HL-60/S4 treated with retinoic acid at 250 ng/mL for 4 days and 3 days (cell line): ENCODE results near the gene WNT7B.

ENCODE experiments used
- in situ Hi-C: fragments of 300-500 bp; cut with MboI; formaldehyde crosslinking; loops from 2 replicates; pipeline ENCODE4 v1.7.0; 2022; ENCODE audit warnings: low sequenced_read_pairs

Gene WNT7B

DNA sequence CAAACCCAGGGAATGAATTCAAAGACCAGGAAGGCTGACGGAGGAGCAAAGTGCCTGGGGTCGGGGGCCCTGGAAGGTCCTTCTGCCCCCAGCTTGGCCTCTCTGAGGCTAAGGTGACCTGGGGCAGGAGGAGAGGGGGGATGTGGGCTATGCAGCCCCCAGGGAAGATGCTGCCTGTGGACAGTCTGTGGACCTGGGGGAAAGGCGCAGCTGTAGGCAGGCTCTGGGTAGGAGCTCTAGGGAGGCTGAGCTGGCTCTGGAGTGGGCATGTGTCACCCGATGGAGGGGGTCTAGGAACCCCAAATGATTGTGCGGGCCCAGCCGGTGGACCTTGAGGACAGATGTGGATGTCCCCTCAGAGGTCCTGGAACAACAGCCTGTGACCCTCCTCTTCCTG is 42.8 kb downstream of the WNT7B start:
- in situ Hi-C loops, result no loop called here

DNA sequence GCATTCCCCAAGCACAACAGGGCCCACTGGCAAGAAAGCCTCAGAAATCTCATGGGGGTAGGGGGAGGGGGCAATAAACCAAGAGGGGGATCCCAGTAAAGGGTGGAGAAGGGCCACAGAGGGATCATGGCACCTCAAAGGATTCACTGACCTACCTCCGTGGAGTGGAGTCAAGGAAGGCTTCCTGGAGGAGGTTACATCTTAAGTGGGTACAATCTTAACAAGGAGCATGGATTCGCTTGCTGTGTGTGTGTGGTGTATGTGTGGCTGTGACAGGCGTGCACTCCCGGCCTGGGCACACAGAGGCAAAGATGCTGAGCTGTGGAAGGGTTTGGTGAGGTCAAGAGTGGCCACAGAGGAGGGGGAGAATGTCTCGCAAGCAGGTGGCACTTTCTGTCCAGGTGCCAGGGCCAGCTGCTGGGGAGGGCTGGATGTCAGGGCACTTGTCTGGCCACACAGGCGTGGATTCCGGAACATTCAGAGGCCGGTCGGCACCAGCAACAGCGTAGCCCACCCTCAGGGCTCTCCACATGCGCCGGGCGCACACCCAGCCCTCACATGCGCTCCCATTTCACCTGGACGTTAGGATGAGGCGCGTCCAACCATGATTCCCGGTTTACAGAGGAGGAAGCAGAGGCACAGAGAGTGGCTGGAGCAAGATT is 43.3 kb downstream of the WNT7B start:
- in situ Hi-C loops, result no loop called here

DNA sequence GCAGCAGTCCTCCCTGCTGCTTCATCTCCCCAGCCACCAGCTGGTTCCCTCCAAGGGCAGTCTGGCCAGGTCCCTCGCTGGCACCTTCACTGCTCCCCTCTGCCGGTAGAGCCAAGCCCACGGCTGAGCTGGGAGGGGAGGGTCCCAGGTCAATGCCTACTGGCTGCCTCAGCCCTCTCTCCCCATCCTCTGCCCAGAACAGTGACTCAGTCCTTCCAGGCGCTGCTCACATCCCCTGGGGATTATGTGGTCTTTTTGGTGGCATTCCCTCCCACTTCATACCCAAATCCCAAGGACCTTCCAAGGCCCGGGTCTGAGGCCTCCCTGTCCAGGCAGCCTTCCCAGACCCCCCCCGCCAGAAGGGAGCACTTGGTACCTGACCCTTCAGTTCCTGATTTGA is 44.9 kb downstream of the WNT7B start:
- in situ Hi-C loops, result no loop called here

DNA sequence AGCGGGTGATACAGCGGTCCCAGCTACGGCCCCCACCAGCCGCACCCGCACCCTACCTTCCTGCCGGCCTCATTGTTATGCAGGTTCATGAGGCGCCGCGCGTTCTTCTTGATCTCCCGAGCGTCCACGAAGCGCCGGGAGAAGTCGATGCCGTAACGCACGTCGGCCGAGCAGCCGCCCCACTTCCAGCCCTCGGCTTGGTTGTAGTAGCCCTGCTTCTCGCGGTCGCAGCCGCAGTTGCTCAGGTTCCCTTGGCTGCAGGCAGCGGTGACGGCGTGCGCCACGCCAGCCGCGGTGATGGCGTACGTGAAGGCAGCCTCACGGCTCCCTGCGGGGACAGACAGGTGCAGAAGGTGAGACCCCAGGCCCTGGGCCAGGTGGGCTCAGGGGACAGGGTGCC is 45.9 kb downstream of the WNT7B start:
- in situ Hi-C loops, result no loop called here

GRCh38 chr22:45930324-45930723 is 46.6 kb downstream of the WNT7B start:
- in situ Hi-C loops, result no loop called here

DNA sequence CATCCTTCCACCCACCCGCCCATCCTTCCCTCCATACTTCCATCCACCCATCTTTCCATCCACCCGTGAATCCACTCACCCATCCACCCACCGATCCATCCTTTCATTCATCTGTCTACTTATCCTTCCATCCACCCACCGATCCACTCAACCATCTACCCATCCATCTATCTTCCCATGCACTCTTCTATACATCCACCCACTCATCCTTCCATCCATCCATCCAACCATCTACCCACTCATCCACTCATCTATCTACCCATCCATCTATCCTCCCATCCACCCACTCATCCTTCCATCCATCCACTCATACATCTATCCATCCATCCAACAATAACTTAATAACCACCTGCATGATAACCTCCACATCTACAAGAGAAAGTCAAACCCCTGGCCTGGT is 47.3 kb downstream of the WNT7B start:
- in situ Hi-C loops, result no loop called here

DNA sequence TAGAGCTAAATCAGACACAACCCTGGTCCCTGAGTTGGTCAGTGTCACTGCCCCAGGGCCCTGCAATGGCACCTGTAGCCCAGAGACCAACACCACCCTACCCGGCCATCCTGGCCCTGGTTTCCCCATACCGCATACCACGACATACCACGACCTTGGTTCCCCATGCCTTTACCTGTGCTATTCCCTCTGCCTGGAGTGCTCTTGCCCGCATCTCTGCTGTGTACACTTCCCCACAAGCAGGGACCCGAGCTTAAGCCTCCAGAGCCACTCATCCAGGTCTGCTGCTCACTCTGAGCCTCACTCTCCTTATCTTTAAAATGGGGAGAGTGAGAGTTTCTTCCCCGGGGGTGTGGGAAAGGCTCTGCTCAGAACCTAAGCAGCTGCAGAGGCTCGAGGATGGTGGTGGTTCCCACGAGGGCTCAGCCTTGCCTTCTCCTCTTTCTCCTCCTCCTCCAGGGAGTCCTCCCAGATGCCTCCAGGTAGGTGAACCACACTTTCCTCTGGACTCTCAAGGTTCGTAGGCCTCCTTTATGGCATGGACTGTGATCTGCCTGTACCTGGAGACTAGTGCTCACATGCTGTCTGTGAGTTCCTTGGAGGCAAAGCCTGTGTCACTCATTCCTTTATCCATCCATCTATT is 48.1 kb downstream of the WNT7B start:
- in situ Hi-C loops, result no loop called here

DNA sequence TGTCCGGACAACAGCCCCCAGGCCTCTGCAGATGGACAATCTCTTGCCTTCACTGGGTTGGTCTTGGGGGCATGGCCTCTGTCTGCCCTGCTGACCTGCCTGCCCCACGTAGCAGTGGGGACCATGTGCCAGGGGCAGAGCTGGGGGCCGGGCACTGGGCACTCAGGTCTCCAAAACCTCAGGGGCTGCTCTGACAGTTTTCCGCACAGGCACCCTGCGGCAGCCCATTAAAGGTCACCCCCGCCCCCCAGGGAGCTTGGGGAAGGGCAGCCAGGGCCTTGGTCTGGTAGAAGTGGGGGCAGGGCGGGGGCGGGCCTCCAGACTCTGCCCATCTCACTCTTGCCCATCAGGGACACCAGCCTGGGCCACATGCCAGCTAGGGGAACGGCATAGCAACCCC is 49.9 kb downstream of the WNT7B start:
- in situ Hi-C loops, result no loop called here

- in situ Hi-C loops, result no loop called here
Observed at GRCh38 chr22:45926433-45926832, 50.5 kb downstream of the WNT7B start.

DNA sequence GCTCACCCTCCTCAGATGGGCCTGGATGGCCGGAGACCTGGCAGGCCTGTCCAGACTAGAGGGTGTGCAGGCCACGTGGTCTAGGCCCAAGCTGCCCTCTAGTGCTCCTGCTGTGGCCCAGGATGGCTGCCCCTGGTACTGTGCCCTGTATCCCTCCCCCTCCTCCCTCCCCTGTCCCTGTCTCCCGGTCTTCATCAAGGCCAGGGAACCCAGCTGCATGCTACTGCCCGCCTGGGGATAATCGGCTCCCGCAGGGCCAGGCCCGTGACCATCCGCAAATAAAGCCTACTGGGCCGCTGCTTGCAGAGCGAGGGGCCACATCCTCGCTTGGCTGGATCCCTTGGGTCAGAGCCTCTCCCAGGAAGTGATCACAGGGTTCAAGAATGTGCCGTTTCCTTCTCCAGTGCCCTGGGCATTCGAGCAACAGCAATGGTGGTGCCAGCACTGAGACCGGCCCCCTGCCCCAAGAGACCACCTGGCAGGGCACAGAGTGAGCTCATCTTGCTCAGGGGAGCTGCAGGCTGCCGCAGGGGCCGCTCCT is 51.1 kb downstream of the WNT7B start:
- in situ Hi-C loops, result no loop called here

- in situ Hi-C loops, result no loop called here
Observed at GRCh38 chr22:45923835-45924234, 53.1 kb downstream of the WNT7B start.

DNA sequence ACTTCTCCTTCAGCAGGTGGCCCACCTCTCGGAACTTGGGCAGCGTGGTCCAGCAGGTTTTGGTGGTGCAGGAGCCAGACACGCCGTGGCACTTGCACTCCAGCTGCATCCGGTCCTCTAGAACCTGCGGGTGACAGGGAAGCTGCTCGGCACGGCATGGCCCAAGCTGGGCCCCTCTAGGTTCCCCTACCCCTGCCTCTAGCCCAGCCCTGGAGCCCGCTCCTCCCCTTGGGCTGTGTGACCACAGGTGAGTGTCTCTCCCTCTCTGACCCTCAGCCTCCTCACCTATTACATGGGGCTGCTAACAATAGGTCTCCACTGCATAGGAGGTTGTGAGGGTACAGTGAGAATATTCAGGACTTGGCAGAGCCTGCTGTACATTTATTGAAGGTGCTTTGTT is 53.8 kb downstream of the WNT7B start:
- in situ Hi-C loops, result no loop called here

DNA sequence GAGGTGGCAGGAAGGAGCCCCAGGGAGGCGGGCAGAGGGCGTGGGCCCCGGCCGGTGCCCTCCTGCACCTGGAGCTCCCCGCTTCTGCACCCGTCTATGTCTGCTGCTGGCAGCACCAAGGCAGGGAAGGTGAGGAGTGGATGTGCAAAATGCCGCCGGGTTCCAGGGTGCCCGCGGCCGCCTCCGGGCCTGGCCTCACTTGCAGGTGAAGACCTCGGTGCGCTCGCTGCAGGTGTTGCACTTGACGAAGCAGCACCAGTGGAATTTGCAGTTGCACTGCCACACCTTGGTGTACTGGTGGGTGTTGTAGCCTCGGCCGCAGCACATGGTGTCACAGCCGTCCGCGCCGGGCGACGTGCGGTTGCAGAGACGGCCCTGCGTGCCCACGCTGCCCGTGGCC is 54.3 kb downstream of the WNT7B start:
- in situ Hi-C loops, result no loop called here

DNA sequence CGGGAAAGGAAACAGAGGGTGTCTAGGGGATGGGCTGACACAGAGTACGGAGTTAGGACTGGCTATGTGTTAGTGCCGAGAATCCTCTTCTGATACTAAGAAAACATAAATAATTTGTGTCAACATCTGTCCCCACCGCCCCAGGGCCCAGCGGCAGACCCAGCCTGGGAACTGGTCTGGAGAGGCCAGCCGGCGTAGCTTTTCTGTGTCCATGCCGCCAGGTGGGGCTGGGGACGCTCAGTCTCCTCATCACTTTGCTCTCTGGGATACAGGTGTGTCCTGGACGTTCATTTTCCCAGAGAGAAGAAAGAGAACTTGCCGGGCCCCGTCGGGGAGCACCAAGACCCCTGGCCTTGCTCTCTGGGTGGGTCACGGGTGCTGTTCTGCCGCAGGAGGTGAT is 54.7 kb downstream of the WNT7B start:
- in situ Hi-C loops, result no loop called here

DNA sequence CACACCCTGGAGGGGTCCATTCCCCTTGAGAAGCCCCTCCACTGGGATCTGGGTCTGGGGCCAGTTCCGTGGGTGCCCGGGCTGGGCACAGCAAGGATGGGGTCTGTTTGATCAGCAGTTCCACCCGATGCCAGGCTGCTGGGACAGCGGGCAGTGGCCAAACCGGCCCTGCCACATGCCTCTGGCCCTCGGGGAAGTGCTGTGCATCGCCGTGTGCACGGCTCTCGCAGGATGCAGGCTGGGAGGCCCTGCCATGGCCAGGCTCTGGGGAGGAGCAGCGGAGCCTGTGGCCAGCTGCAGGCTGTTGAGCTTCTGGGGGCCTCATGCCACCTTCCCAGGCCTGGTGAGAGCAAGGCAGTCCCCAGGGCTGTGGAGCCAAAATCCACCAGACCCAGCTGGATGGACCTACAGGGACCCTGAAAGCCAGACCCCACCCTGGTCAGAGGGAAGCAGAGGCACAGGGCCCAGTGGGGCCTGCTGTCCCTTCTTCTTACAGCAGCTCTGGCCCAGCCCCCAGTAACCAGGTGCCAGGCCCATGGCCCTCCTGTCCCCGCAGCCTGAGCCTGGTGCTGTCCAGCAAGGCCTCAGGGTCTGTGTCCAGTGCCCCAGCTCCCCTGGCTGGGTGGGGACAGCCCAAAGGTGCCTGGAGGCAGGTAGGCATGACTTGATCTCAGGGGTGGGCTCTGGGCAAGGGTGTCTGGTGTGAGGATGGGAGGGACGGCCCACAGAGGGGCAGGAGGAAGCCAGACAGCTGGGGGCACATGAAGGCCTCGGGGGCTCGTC is 57.3 kb downstream of the WNT7B start:
- in situ Hi-C loops, result no loop called here

- in situ Hi-C loops, result no loop called here
Observed at GRCh38 chr22:45918459-45919370, 58.2 kb downstream of the WNT7B start.

DNA sequence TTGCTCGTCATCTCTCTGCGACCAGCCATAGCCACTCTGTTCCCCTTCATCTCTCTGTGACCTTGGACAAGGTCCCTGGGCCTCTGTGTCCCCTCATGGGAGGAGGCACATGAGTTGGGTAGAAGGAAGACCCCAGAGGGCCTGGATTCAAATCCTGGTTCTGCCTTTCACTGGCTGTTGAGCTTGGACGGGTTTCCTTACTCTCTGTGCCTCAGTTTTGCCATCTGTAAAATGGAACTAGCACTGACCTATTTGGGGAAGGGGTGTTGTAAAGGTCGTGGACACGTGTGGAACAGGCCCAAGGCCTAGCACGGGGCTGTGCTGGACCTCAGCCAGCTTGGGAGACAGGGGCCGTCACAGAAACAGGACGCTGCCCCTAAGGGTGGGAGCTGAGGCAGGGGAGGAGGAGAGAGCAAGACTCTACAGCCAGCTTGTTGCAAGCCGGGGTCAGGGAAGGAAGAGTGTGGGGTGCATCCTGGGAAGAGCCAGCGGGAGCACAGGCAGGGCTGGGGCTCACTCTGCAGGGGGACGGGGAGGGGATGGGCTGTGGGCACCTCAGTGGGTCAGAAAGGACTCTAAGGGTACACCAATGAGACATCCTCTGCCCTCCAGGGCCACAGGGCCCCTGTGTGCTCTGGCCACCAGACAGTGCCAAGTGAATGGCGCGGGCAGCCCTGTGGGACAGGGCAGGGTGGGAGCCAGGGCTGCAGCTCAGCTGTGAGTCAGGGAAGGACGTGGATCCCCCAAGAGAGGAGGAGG is 59.1 kb downstream of the WNT7B start:
- in situ Hi-C loops, result no loop called here

GRCh38 chr22:45917146-45917545 is 59.8 kb downstream of the WNT7B start:
- in situ Hi-C loops, result no loop called here

GRCh38 chr22:45916515-45916914 is 60.4 kb downstream of the WNT7B start:
- in situ Hi-C loops, result no loop called here

DNA sequence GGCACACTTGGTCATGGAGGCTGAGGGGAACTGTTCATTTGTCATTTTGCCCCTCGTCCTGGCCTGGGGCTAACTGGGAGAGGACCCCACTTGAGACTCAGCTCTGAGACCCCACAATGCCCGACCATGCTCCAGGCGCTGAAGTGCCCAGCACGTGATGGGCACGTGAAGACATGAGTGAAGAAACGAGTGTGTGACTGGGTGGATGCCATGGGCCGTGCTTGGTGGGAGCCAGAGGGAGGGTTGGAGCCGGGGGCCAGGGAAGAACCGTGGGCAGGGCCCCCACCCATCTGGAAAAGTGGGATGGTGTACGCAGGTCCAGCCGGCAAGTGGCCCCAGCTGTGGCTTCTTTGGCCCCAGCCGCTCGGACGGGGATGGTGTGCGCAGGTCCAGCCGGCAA is 61.1 kb downstream of the WNT7B start:
- in situ Hi-C loops, result no loop called here
